Thyroid gland (tissue), 4 donors: ENCODE measurements around the gene PNMA8B. TPM values are rescaled to one million over a fixed set of nuclear protein-coding genes. Genes with fewer than 3 reads are reported as not detected.

Experiments
- DNase-seq, 2 donors: peaks; one replicate each; pipeline ENCODE4 v3.0.0-alpha.2; 2019
- H3K27ac ChIP-seq, 3 donors: fragments of 200-600 bp; sonication (generic); 1 replicate in 2 of 3; 2 replicates in 1 of 3; pipeline ENCODE4 v1.5.1; 2016 to 2019; ENCODE audit warnings: mild to moderate bottlenecking in 1 of 3, moderate library complexity in 1 of 3
- H3K27me3 ChIP-seq: fragments of 200-600 bp; sonication (generic); one replicate; pipeline ENCODE4 v1.5.1; 2019
- H3K36me3 ChIP-seq, 2 donors: fragments of 200-600 bp; sonication (generic); one replicate each; pipeline ENCODE4 v1.5.1; 2016 to 2019
- H3K4me1 ChIP-seq, 2 donors: fragments of 200-600 bp; sonication (generic); one replicate each; pipeline ENCODE4 v1.5.1; 2017 to 2019
- H3K4me3 ChIP-seq, 3 donors: fragments of 200-600 bp; sonication (generic); replicated peaks in 1 of 3; 1 replicate in 2 of 3; 2 replicates in 1 of 3; pipeline ENCODE4 v1.5.1; 2016; ENCODE audit warnings: mild to moderate bottlenecking in 1 of 3
- H3K9me3 ChIP-seq: fragments of 200-600 bp; sonication (generic); one replicate; pipeline ENCODE4 v1.5.1; 2017
- CTCF ChIP-seq, 6 experiments: fragments of 200-600 bp in 3 of 6; fragments of 450-650 bp in 3 of 6; sonication (generic) in 3 of 6; IDR thresholded peaks; one replicate each; pipeline ENCODE4 v1.5.1; 2016 to 2019; ENCODE audit warnings: antibody characterized with exemption in 6 of 6, mild to moderate bottlenecking in 2 of 6, inconsistent platforms in 1 of 6, moderate library complexity in 1 of 6
- POLR2A ChIP-seq, 2 donors: fragments of 450-650 bp; IDR thresholded peaks; one replicate each; pipeline ENCODE4 v1.6.1; 2017; ENCODE audit warnings: antibody characterized with exemption in 2 of 2, mild to moderate bottlenecking in 2 of 2, moderate library complexity in 1 of 2
- WGBS, 2 donors: methylation state at CpG; one replicate each; pipeline ENCODE4 v1.1.5; 2017; 5-methylcytosine and 5-hydroxymethylcytosine counted together
- intact Hi-C: fragments of 100-400 bp; cut with DNase I; formaldehyde crosslinking; loops from one replicate; pipeline ENCODE4 v1.15.1; 2023
- total RNA-seq, 4 donors: library from RNA; depleted of rRNA; stranded (reverse); fragments of >200 nt; gene quantifications; one replicate each; pipeline ENCODE4 v1.2.3, GENCODE V29; 2016

Gene PNMA8B
- total RNA-seq, 4 donors from 2014 or later = 1.3 to 1.5 (median 1.5) TPM

GRCh38 chr19:46486358-46486757 lies 9.3 kb downstream of the PNMA8B start:
- peaks cover 14 to 24% of the 10 kb centered on the region in 2 donors for H3K4me1 ChIP-seq
- H3K9me3 ChIP-seq = no peaks in the 10 kb centered on the region
- no peak overlapping the region for H3K27ac ChIP-seq
- TF ChIP-seq CTCF (IDR thresholded peaks at IDR 0.05) (no peak), POLR2A (IDR thresholded peaks at IDR 0.05) (no peak)
- no peaks in the 10 kb centered on the region for H3K36me3 ChIP-seq
- no peak overlapping the region for H3K4me3 ChIP-seq
- intact Hi-C loops = loop anchor here (2.0 to 10.0 kb wide), 2 partner anchors 84 to 202 kb away; no protein-coding TSS in a partner anchor
- WGBS, 2 donors = 91 to 97% methylated on average over 3 of the region's 3 CpGs
- DNase-seq = no peak
- H3K27me3 ChIP-seq = peaks cover 12% of the 10 kb centered on the region

- intact Hi-C loops = loop anchor here (10.0 kb wide), 1 partner anchor 200 kb away; no protein-coding TSS in a partner anchor
- H3K4me1 ChIP-seq = peaks cover 9 to 18% of the 10 kb centered on the region in 2 donors
- DNase-seq = no peak
- no peaks in the 10 kb centered on the region for H3K36me3 ChIP-seq
- no peaks in the 10 kb centered on the region for H3K9me3 ChIP-seq
- H3K27ac ChIP-seq = no peak overlapping the region
- H3K4me3 ChIP-seq = no peak overlapping the region
- H3K27me3 ChIP-seq = peaks cover 12% of the 10 kb centered on the region
- 74 to 85% methylated on average over 4 of the region's 4 CpGs for WGBS, 2 donors
- TF ChIP-seq POLR2A (IDR thresholded peaks at IDR 0.05) = no peak
- no peak for TF ChIP-seq CTCF (IDR thresholded peaks at IDR 0.05)
These were observed 11.0 kb downstream of the PNMA8B start for GRCh38 chr19:46484656-46485055.

GRCh38 chr19:46482631-46483030 lies 13.0 kb downstream of the PNMA8B start:
- no peak overlapping the region for H3K27ac ChIP-seq
- intact Hi-C loops = loop anchor here (10.0 kb wide), 1 partner anchor 198 kb away; no protein-coding TSS in a partner anchor

GRCh38 chr19:46481947-46482346 lies 13.7 kb downstream of the PNMA8B start:
- Histone ChIP-seq H3K27me3 (no peaks in the 10 kb centered on the region), H3K27ac (peak overlapping the region; percentile 17 to 40 (median 26)), H3K9me3 (no peaks in the 10 kb centered on the region), H3K36me3 (no peaks in the 10 kb centered on the region), H3K4me1 (peaks cover 0 to 3% of the 10 kb centered on the region in 2 donors), H3K4me3 (no peak overlapping the region)
- no peak for DNase-seq
- 65 to 69% methylated on average over 5 of the region's 5 CpGs for WGBS, 2 donors
- TF ChIP-seq POLR2A (IDR thresholded peaks at IDR 0.05) (no peak), CTCF (IDR thresholded peaks at IDR 0.05) (no peak)
- intact Hi-C loops = loop anchor here (10.0 kb wide), 1 partner anchor 197 kb away; no protein-coding TSS in a partner anchor

More at GRCh38 chr19:46482631-46483030, 13.0 kb downstream of the PNMA8B start:
- H3K9me3 ChIP-seq = no peaks in the 10 kb centered on the region
- TF ChIP-seq POLR2A (IDR thresholded peaks at IDR 0.05) (no peak), CTCF (IDR thresholded peaks at IDR 0.05) (no peak)
- no peak for DNase-seq
- 60 to 81% methylated on average over 3 of the region's 3 CpGs for WGBS, 2 donors
- H3K4me1 ChIP-seq = peaks cover 6 to 8% of the 10 kb centered on the region in 2 donors
- H3K4me3 ChIP-seq = no peak overlapping the region
- no peaks in the 10 kb centered on the region for H3K36me3 ChIP-seq
- H3K27me3 ChIP-seq = no peaks in the 10 kb centered on the region

- no peak overlapping the region for H3K4me3 ChIP-seq
- 72 to 74% methylated on average over 16 of the region's 16 CpGs for WGBS, 2 donors
- peak overlapping the region; percentile 17 to 40 (median 26) for H3K27ac ChIP-seq
- intact Hi-C loops = loop anchor here (10.0 kb wide), 1 partner anchor 197 kb away; no protein-coding TSS in a partner anchor
- no peak for DNase-seq
- no peaks in the 10 kb centered on the region for H3K27me3 ChIP-seq
- H3K4me1 ChIP-seq = peaks cover 0 to 3% of the 10 kb centered on the region in 2 donors
- H3K36me3 ChIP-seq = no peaks in the 10 kb centered on the region
- no peak for TF ChIP-seq CTCF (IDR thresholded peaks at IDR 0.05)
- no peak for TF ChIP-seq POLR2A (IDR thresholded peaks at IDR 0.05)
- no peaks in the 10 kb centered on the region for H3K9me3 ChIP-seq
These were observed 14.3 kb downstream of the PNMA8B start for GRCh38 chr19:46481223-46481848.
